Spleen (tissue), 7 donors: Measurements from ENCODE around the gene ATP5F1A.

Experiments used
- CTCF ChIP-seq, 11 experiments: fragments of 200-600 bp in 7 of 11; fragments of 450-650 bp in 4 of 11; sonication (generic) in 4 of 11; IDR thresholded peaks in 8 of 11; conservative IDR thresholded peaks in 3 of 11; 1 replicate in 7 of 11; 2 replicates in 4 of 11; pipeline versions ENCODE4 v1.4.0 to v1.8.0; 2016 to 2021; ENCODE audit warnings: antibody characterized with exemption in 11 of 11, inconsistent platforms in 4 of 11, mild to moderate bottlenecking in 1 of 11
- POLR2A ChIP-seq, 3 donors: fragments of 450-650 bp; IDR thresholded peaks; one replicate each; pipeline ENCODE4 v1.5.1; 2017; ENCODE audit warnings: antibody characterized with exemption in 3 of 3, mild to moderate bottlenecking in 1 of 3
- POLR2AphosphoS5 ChIP-seq, 3 donors: sonication (generic); formaldehyde crosslinking; IDR thresholded peaks; one replicate each; pipeline ENCODE4 v1.5.1; 2017; ENCODE audit warnings: antibody characterized with exemption in 3 of 3
- donor health status: DM: no; HTN: no; CAD: no; lungs with moderate emphysema.
- donor health status: DM: no; HTN: no; CAD: no.
- donor health status: DM: no; HTN: no; CAD: no.

GRCh38 chr18:46134920-46135675 is 37.0 kb upstream of the ATP5F1A start:
- TF ChIP-seq CTCF (IDR thresholded peaks at IDR 0.05 in 8 of 11, conservative IDR thresholded peaks at IDR 0.05 in 3 of 11) (no peak), POLR2AphosphoS5 (IDR thresholded peaks at IDR 0.05) (no peak), POLR2A (IDR thresholded peaks at IDR 0.05) (no peak)
